Skeletal muscle tissue (tissue), 4 donors: ENCODE results near the gene HLA-C. TPM values are rescaled to one million over a fixed set of nuclear protein-coding genes. Genes with fewer than 3 reads are reported as not detected.
"Not testable (repeated sequence)": the region's sequence is repeated elsewhere in the genome, so short reads cannot be mapped to it uniquely, and the experiment has no call there.

Experiments used
- H3K27ac ChIP-seq: one replicate; pipeline ENCODE4 v1.7.0; 2013; ENCODE audit warnings: mild to moderate bottlenecking, low read depth, low read length, inconsistent platforms
- H3K27me3 ChIP-seq, 3 donors: one replicate each; pipeline ENCODE4 v1.7.0; 2013; ENCODE audit warnings: low read length in 3 of 3; ENCODE audit not compliant: control insufficient read depth in 3 of 3, insufficient read depth in 3 of 3
- H3K36me3 ChIP-seq, 3 donors: one replicate each; pipeline ENCODE4 v1.7.0; 2013; ENCODE audit warnings: low read length in 3 of 3; ENCODE audit not compliant: control insufficient read depth in 3 of 3, insufficient read depth in 3 of 3
- H3K4me1 ChIP-seq, 3 donors: one replicate each; pipeline ENCODE4 v1.7.0; 2013; ENCODE audit warnings: low read length in 3 of 3, mild to moderate bottlenecking in 3 of 3; ENCODE audit not compliant: control insufficient read depth in 3 of 3, insufficient read depth in 3 of 3
- H3K4me3 ChIP-seq, 3 donors: one replicate each; pipeline ENCODE4 v1.7.0; 2013; ENCODE audit warnings: low read length in 3 of 3
- H3K9ac ChIP-seq, 3 donors: one replicate each; pipeline ENCODE4 v1.7.0; 2013; ENCODE audit warnings: low read length in 3 of 3, mild to moderate bottlenecking in 3 of 3, moderate library complexity in 2 of 3, low read depth in 1 of 3
- H3K9me3 ChIP-seq, 3 donors: one replicate each; pipeline ENCODE4 v1.7.0; 2013; ENCODE audit warnings: low read length in 3 of 3; ENCODE audit not compliant: control insufficient read depth in 3 of 3
- total RNA-seq: library from RNA; depleted of rRNA; stranded (reverse); fragments of >200 nt; gene quantifications from one replicate; pipeline ENCODE4 v1.2.3, GENCODE V29; 2014
- donor health status: Osteomylitis.

HLA-C gene
- total RNA-seq, 1 donor from 2014 or later: 56.9 TPM

DNA sequence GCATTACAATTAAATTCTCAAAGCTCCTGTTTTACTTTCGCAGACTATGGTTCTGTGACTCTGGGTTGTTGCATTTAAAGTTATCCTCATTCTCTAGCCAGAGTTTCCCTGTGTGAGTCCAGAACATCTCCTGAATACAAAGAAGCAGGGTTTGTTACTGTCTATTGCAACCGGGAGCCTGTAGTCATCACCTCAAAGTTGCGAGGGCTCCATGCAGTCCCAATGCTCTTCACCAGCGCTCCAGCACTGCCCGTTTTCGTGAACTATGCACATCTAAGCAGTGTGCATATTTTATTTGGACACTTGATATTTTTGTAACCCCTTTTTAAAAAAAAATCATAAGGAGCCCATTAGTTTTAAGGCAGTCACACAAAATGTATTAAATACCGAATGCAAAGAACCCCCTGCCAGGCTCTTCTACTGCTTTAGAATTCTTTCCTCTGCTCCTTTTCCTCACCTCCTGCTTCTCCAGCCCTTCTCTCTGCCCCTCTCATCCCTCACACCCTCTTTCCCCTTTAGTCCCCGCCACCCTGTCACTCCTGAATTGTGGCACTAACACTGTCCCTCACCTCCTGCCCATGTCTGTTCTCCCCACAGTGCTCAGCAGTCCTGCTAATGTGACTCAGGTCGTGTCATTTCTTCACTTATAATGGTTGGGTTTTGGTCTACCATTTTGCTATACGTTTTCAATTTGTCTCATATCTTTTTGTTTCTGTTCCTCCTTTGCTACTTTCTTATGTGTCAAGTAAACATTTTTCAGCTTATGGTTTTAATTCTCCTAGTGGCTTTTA lies 1.1 kb upstream of the HLA-C start:
- no peaks in the 10 kb centered on the region for H3K27me3 ChIP-seq
- no peaks in the 10 kb centered on the region for H3K9me3 ChIP-seq
- H3K4me1 ChIP-seq: peaks cover 5 to 13% (median 8%) of the 10 kb centered on the region in 3 donors
- peak overlapping the region in 2 of 3 donors; percentile 68 to 72 for H3K4me3 ChIP-seq
- H3K36me3 ChIP-seq: peaks cover 0 to 13% (median 0%) of the 10 kb centered on the region in 3 donors
- H3K27ac ChIP-seq: peak overlapping the region; percentile 86
- H3K9ac ChIP-seq: peak overlapping the region in 2 of 3 donors; percentile 72 to 82

DNA sequence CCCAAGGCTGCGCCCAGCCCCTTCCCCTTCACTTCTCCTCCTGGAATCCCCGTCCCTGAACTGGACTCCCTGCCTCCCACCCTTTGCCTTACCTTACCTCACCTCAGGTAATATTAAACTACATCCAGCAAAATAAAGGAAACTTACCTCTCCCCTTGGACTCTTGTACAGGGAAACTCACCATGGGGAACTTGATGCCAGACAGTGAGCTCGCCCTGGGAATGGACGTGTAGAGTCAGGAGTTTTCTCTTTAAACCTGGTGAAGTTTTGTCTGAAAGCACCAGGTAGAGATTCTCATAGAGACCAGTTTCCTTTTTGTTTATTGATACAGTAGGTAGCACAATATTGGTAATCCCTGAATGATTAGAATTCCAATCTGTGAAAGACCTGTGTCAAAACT lies 544 bp upstream of the HLA-C start:
- peaks cover 0 to 13% (median 0%) of the 10 kb centered on the region in 3 donors for H3K36me3 ChIP-seq
- H3K4me1 ChIP-seq: peaks cover 5 to 13% (median 8%) of the 10 kb centered on the region in 3 donors
- H3K27ac ChIP-seq: peak overlapping the region; percentile 86
- no peaks in the 10 kb centered on the region for H3K9me3 ChIP-seq
- H3K9ac ChIP-seq: peak overlapping the region; percentile 69 to 82 (median 72)
- H3K27me3 ChIP-seq: no peaks in the 10 kb centered on the region
- peak overlapping the region; percentile 68 to 72 (median 70) for H3K4me3 ChIP-seq

DNA sequence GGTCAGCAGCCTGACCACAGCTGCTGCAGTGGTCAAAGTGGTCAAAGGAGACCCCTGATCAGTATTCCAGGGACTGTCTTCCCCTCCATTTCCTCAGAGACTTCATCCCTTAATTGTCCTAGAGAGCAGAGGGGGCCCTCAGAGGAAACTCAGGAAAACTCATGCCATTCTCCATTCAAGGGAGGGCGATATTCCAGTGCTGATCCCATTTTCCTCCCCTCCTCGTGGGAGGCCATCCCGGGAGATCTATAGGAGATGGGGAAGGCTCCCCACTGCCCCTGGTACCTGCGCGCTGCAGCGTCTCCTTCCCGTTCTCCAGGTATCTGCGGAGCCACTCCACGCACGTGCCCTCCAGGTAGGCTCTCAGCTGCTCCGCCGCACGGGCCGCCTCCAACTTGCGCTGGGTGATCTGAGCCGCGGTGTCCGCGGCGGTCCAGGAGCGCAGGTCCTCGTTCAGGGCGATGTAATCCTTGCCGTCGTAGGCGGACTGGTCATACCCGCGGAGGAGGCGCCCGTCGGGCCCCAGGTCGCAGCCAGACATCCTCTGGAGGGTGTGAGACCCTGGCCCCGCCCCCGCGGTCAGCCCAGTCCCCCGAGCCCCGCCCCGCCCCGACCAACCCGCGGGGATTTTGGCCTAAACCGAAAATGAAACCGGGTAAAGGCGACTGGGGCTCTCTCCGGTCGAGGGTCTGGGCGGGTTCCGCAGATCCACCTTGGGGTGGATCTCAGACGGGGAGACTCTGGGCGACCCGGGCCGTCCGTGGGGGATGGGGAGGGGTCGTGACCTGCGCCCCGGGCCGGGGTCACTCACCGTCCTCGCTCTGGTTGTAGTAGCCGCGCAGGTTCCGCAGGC lies 878 bp downstream of the HLA-C start:
- no peaks in the 10 kb centered on the region for H3K9me3 ChIP-seq
- peaks cover 0 to 13% (median 0%) of the 10 kb centered on the region in 3 donors for H3K36me3 ChIP-seq
- H3K9ac ChIP-seq: peak overlapping the region; percentile 69 to 82 (median 72)
- H3K27me3 ChIP-seq: no peaks in the 10 kb centered on the region
- peak overlapping the region; percentile 68 to 72 (median 70) for H3K4me3 ChIP-seq
- peaks cover 5 to 13% (median 8%) of the 10 kb centered on the region in 3 donors for H3K4me1 ChIP-seq
- peak overlapping the region; percentile 86 for H3K27ac ChIP-seq

DNA sequence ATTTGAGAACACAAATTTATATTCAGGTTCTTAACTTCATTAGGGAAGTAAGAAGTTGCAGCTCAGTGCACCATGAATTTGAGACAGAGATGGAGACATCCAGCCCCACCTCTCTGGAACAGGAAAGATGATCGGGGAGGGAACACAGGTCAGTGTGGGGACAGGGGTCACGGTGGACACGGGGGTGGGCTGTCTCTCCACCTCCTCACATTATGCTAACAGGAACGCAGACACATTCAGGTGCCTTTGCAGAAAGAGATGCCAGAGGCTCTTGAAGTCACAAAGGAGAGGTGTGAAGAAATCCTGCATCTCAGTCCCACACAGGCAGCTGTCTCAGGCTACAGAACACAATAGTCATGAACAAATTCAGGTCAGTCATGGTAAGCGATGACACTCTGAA lies 3.1 kb downstream of the HLA-C start:
- Histone ChIP-seq H3K27me3 (no peaks in the 10 kb centered on the region), H3K27ac (no peak overlapping the region)

DNA sequence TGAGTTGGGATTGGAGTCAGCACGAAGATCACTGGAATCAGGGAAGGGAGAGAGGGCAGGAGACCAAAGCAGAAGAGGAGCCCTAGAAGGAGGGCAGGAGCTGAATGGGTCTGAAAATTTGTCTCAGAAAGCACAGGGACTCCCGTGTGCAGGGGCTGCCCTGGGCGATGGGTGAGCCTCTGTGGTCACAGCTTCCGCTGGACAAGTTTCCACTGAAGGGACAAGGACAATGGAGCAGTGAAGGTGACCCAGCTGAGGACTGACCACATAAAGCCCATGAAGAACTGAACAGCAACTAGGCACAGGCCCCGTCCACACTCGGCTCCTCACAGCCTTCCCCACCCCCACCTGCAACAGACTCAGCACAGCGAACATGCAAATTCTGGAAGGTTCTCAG lies 3.5 kb downstream of the HLA-C start:
- H3K4me1 ChIP-seq: peaks cover 5 to 13% (median 8%) of the 10 kb centered on the region in 3 donors
- H3K9ac ChIP-seq: no peak overlapping the region
- H3K27me3 ChIP-seq: no peaks in the 10 kb centered on the region
- no peak overlapping the region for H3K4me3 ChIP-seq
- peaks cover 0 to 13% (median 0%) of the 10 kb centered on the region in 3 donors for H3K36me3 ChIP-seq
- H3K9me3 ChIP-seq: no peaks in the 10 kb centered on the region
- H3K27ac ChIP-seq: no peak overlapping the region

More for the DNA sequence above, 3.1 kb downstream of the HLA-C start:
- Histone ChIP-seq H3K9me3 (no peaks in the 10 kb centered on the region), H3K36me3 (peaks cover 0 to 13% (median 0%) of the 10 kb centered on the region in 3 donors), H3K4me3 (no peak overlapping the region), H3K4me1 (peaks cover 5 to 13% (median 8%) of the 10 kb centered on the region in 3 donors), H3K9ac (no peak overlapping the region)

DNA sequence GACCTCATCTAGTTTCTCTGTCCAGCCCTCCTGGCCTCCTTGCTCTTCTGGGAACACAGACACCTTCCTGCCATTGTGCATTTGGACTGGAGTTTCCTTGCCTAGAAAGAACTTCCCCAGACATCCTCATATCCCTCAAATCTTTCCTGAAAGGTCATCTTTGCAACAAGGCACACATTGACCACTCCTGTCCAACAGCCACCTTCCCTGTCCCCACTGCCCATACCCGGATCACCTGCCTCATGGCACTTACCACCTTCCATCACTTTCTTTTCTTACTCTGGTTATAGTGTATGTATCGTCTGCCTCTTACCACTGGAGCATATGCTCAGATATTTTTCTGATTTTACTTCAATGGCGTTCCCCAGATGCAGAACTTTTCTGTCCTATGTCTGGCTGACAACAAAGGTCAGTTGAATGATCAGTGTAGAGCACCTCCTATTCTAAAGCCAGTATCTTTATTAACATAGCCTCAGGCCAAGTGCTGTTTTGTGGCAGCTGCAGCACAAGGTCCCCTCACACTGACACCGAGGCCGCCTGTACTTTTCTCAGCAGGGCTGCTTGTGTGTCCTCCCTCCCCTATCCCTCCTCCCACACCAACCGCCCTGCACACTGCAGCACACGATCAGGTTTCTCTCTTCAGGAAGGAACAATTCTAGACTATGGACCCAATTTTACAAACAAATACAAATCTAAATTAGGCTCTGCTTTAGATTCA lies 4.1 kb downstream of the HLA-C start:
- Histone ChIP-seq H3K36me3 (peaks cover 0 to 13% (median 0%) of the 10 kb centered on the region in 3 donors), H3K9ac (no peak overlapping the region), H3K27me3 (no peaks in the 10 kb centered on the region), H3K4me3 (no peak overlapping the region), H3K9me3 (no peaks in the 10 kb centered on the region), H3K27ac (no peak overlapping the region), H3K4me1 (peaks cover 5 to 13% (median 7%) of the 10 kb centered on the region in 3 donors)

DNA sequence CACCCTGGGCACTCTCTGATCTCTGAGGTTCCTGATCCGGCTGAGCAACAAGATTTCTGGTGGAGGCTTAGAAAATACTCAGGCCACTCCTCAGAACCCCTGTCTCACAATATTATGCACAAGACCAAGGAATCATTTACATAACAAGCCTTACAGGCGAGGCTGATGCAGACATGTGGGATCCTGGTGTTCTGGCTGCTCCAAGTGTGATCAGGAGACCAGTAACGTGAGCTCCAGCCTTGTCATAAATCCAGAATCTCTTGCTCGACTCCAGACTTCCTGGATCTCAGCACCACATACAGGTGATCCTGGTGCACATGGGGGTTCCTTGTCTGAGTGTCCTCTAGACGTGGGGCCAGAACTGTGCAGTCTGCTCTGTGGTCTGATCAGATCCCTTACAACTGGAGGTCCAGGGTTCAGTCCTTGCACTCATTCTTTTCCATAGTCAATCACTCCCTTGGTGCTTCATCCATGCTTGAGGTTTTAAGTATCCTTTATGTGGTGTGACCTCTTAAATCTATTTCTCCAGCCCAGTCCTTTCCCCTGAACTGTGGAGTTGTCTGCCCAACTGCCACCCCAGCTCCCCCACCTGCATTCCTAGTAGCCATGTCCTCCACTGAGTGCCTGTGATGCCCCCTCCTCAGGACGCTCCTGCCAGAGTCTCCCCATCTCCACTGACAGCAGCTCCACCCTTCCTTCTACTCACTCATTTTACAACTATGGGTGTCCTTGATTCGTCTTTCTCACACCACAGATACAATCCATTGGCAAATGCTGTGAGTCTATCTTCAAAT lies 5.1 kb downstream of the HLA-C start:
- Histone ChIP-seq H3K27ac (no peak overlapping the region), H3K4me3 (no peak overlapping the region), H3K9ac (no peak overlapping the region), H3K4me1 (peaks cover 0 to 11% (median 5%) of the 10 kb centered on the region in 3 donors), H3K27me3 (no peaks in the 10 kb centered on the region), H3K36me3 (peaks cover 0 to 13% (median 0%) of the 10 kb centered on the region in 3 donors), H3K9me3 (no peaks in the 10 kb centered on the region)

DNA sequence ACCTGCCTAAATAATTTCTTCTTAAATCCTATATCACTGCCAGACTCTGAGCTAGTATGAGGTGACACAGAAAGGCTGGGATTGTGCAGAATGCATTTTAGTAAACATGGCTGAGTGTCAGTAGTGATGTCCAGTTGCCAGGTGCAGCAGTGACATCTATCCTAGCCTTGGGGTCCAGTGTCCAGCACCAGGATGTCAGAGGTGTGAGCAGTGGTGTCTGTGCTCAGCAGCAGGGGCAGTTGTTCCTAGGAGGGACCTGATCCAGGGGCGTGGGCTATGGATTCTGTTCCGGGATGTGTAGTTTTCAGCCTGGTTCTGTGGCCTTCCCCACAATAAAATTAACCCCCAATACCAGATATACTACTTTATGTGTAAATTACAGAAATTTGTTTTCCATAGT lies 6.0 kb downstream of the HLA-C start:
- Histone ChIP-seq H3K9ac (no peak overlapping the region), H3K4me1 (peaks cover 0 to 10% (median 5%) of the 10 kb centered on the region in 3 donors), H3K4me3 (no peak overlapping the region)

DNA sequence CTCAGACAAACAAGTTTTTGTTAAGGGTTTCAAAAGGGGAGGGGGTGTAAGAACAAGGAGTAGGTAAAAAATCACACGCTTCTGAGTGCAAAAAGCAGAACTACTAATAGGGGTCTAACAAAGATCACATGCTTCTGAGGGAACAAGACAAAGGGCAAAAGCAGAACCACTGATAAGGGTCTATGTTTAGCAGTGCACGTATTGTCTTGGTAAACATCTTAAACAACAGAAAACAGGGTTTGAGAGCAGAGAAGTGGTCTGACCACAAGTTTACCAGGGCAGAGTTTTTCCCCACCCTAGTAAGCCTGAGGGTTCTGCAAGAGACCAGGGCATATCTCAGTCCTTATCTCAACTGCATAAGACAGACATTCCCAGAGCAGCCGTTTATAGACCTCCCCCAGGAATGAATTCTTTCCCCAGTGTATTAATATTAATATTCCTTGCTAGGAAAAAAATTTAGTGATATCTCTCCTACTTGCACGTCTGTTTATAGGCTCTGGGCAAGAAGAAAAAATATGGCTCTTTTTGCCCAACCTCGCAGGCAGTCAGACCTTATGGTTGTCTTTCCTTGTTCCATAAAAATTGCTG lies 8.5 kb downstream of the HLA-C start:
- not testable (repeated sequence) for H3K4me3 ChIP-seq, H3K27ac ChIP-seq, H3K4me1 ChIP-seq, H3K9me3 ChIP-seq, H3K27me3 ChIP-seq, H3K9ac ChIP-seq, H3K36me3 ChIP-seq

More for the DNA sequence above, 6.0 kb downstream of the HLA-C start:
- H3K27me3 ChIP-seq: no peaks in the 10 kb centered on the region
- no peaks in the 10 kb centered on the region for H3K9me3 ChIP-seq
- peaks cover 0 to 13% (median 0%) of the 10 kb centered on the region in 3 donors for H3K36me3 ChIP-seq
- no peak overlapping the region for H3K27ac ChIP-seq
